H1 (cell line): ENCODE measurements around the gene SLC66A1. TPM values are rescaled to one million over a fixed set of nuclear protein-coding genes. Genes with fewer than 3 reads are reported as not detected.

ENCODE experiments used
- CTCF ChIA-PET: fragments of 300-600 bp; sonication (Branson Sonifier 250); formaldehyde crosslinking; loops from one replicate; lab custom pipeline; 2021; ENCODE audit not compliant: partially characterized antibody; lab: Charles Lee
- POLR2A ChIA-PET: fragments of 300-600 bp; sonication (Branson Sonifier 250); formaldehyde crosslinking; loops from one replicate; lab custom pipeline; 2021; ENCODE audit warnings: inconsistent platforms; ENCODE audit not compliant: partially characterized antibody; lab: Charles Lee
- DNase-seq, 2 experiments: peaks; one replicate each; pipeline versions ENCODE4 v3.0.0 to v3.0.0-alpha.2; 2010 to 2022; ENCODE audit warnings: low spot score in 2 of 2, low read depth in 1 of 2, mixed read lengths in 1 of 2
- FAIRE-seq: peaks from 2 replicates; lab custom pipeline; 2011; peaks lifted over from hg19 to GRCh38; lab: Jason Lieb, UNC
- H2AFZ ChIP-seq: 2 replicates; pipeline ENCODE4 v1.8.1; 2012; ENCODE audit warnings: low read length, inconsistent platforms
- H2AK5ac ChIP-seq: 2 replicates; pipeline ENCODE4 v1.6.1; 2013; ENCODE audit warnings: low read depth, low read length
- H2BK120ac ChIP-seq: replicated peaks from 2 replicates; pipeline ENCODE3; 2013; ENCODE audit warnings: low read depth, low read length, inconsistent platforms
- H2BK12ac ChIP-seq: 2 replicates; pipeline ENCODE4 v1.6.1; 2013; ENCODE audit warnings: low read depth, low read length
- H2BK15ac ChIP-seq: 2 replicates; pipeline ENCODE4 v1.6.1; 2013; ENCODE audit warnings: low read length
- H2BK20ac ChIP-seq: 2 replicates; pipeline ENCODE4 v1.6.1; 2013; ENCODE audit warnings: low read length
- H2BK5ac ChIP-seq: 2 replicates; pipeline ENCODE4 v1.6.1; 2013; ENCODE audit warnings: low read depth, low read length
- H3K14ac ChIP-seq: 2 replicates; pipeline ENCODE4 v1.6.1; 2013; ENCODE audit warnings: inconsistent platforms; ENCODE audit not compliant: insufficient read length
- H3K18ac ChIP-seq: 2 replicates; pipeline ENCODE4 v1.6.1; 2013; ENCODE audit warnings: low read length; ENCODE audit errors: extremely low read depth
- H3K23ac ChIP-seq: 2 replicates; pipeline ENCODE4 v1.6.1; 2013; ENCODE audit warnings: inconsistent platforms; ENCODE audit not compliant: insufficient read length
- H3K23me2 ChIP-seq: 2 replicates; pipeline ENCODE4 v1.6.1; 2013; ENCODE audit warnings: low read depth, low read length
- H3K27ac ChIP-seq: 2 replicates; pipeline ENCODE4 v1.6.1; 2011; ENCODE audit warnings: low read depth, low read length, inconsistent platforms
- H3K27me3 ChIP-seq, 4 experiments: replicated peaks in 1 of 4; 1 replicate in 1 of 4; 2 replicates in 3 of 4; pipeline versions ENCODE4 v1.6.1 to v1.8.1; 2011 to 2013; ENCODE audit warnings: low read length in 3 of 4, mild to moderate bottlenecking in 3 of 4, inconsistent platforms in 2 of 4, mixed read lengths in 2 of 4, moderate library complexity in 1 of 4; ENCODE audit not compliant: control insufficient read depth in 3 of 4, insufficient read depth in 3 of 4; ENCODE audit errors: extremely low read depth in 1 of 4
- H3K36me3 ChIP-seq, 4 experiments: 2 replicates each; pipeline versions ENCODE4 v1.6.1 to v1.8.1; 2011 to 2013; ENCODE audit warnings: mild to moderate bottlenecking in 4 of 4, low read length in 3 of 4, moderate library complexity in 2 of 4, control low read depth in 1 of 4, inconsistent platforms in 1 of 4; ENCODE audit not compliant: insufficient read depth in 4 of 4, control insufficient read depth in 2 of 4
- H3K4ac ChIP-seq: replicated peaks from 2 replicates; pipeline ENCODE3; 2013; ENCODE audit warnings: low read length, low read depth, mixed read lengths, inconsistent platforms; ENCODE audit not compliant: insufficient read length
- H3K4me1 ChIP-seq, 4 experiments: replicated peaks in 1 of 4; 1 replicate in 1 of 4; 2 replicates in 3 of 4; pipeline versions ENCODE4 v1.6.1 to v1.8.1; 2011 to 2013; ENCODE audit warnings: low read length in 3 of 4, inconsistent platforms in 2 of 4, mixed read lengths in 1 of 4; ENCODE audit not compliant: insufficient read depth in 4 of 4, control insufficient read depth in 3 of 4
- H3K4me2 ChIP-seq, 2 experiments: 2 replicates each; pipeline versions ENCODE4 v1.6.1 to v1.8.1; 2011 to 2013; ENCODE audit warnings: low read depth in 2 of 2, low read length in 2 of 2, control low read depth in 1 of 2, inconsistent platforms in 1 of 2, mild to moderate bottlenecking in 1 of 2; ENCODE audit not compliant: insufficient read depth in 1 of 2
- H3K4me3 ChIP-seq, 4 experiments: fragments of 200-600, 300-600 bp in 1 of 4; sonication (generic), shearing (Covaris generic), sonication (Bioruptor Twin) in 1 of 4; 2 replicates each; pipeline versions ENCODE4 v1.5.1 to v1.8.1; 2011 to 2016; ENCODE audit warnings: low read length in 4 of 4, low read depth in 3 of 4, control low read depth in 2 of 4, inconsistent platforms in 2 of 4, mild to moderate bottlenecking in 2 of 4, mixed read lengths in 1 of 4, moderate library complexity in 1 of 4; ENCODE audit not compliant: insufficient read depth in 2 of 4; ENCODE audit errors: extremely low read depth in 1 of 4
- H3K56ac ChIP-seq: replicated peaks from 2 replicates; pipeline ENCODE3; 2013; ENCODE audit warnings: low read depth, mild to moderate bottlenecking, mixed read lengths, low read length, inconsistent platforms; ENCODE audit not compliant: insufficient read length
- H3K79me1 ChIP-seq: 2 replicates; pipeline ENCODE4 v1.6.1; 2013; ENCODE audit warnings: low read depth, low read length, control low read depth
- H3K79me2 ChIP-seq, 2 experiments: 2 replicates each; pipeline versions ENCODE4 v1.6.1 to v1.8.1; 2012 to 2013; ENCODE audit warnings: low read length in 2 of 2, mild to moderate bottlenecking in 2 of 2, inconsistent platforms in 1 of 2; ENCODE audit not compliant: insufficient read depth in 2 of 2, control insufficient read depth in 1 of 2
- H3K9ac ChIP-seq, 4 experiments: replicated peaks in 1 of 4; 1 replicate in 1 of 4; 2 replicates in 3 of 4; pipeline versions ENCODE4 v1.6.1 to v1.8.1; 2011 to 2013; ENCODE audit warnings: low read depth in 3 of 4, low read length in 3 of 4, control low read depth in 2 of 4, mild to moderate bottlenecking in 2 of 4, moderate library complexity in 2 of 4, inconsistent platforms in 1 of 4; ENCODE audit errors: extremely low read depth in 1 of 4
- H3K9me3 ChIP-seq, 2 experiments: 2 replicates each; pipeline versions ENCODE4 v1.6.1 to v1.8.1; 2012 to 2013; ENCODE audit warnings: mild to moderate bottlenecking in 2 of 2, moderate library complexity in 2 of 2, control low read depth in 1 of 2, inconsistent platforms in 1 of 2, low read depth in 1 of 2, low read length in 1 of 2, mixed read lengths in 1 of 2; ENCODE audit not compliant: insufficient read depth in 2 of 2
- H4K20me1 ChIP-seq, 2 experiments: replicated peaks in 1 of 2; 2 replicates each; pipeline versions ENCODE3 to v1.8.1; 2011 to 2013; ENCODE audit warnings: inconsistent platforms in 2 of 2, low read length in 2 of 2, mild to moderate bottlenecking in 1 of 2; ENCODE audit not compliant: insufficient read depth in 2 of 2, control insufficient read depth in 1 of 2
- H4K5ac ChIP-seq: 2 replicates; pipeline ENCODE4 v1.6.1; 2013; ENCODE audit warnings: low read length, low read depth, mixed read lengths, inconsistent platforms; ENCODE audit not compliant: insufficient read length
- H4K8ac ChIP-seq: 2 replicates; pipeline ENCODE4 v1.8.0; 2013; ENCODE audit warnings: mild to moderate bottlenecking, moderate library complexity, low read length, inconsistent platforms; ENCODE audit not compliant: insufficient read depth; ENCODE audit errors: extremely low read depth
- H4K91ac ChIP-seq: replicated peaks from 2 replicates; pipeline ENCODE3; 2013; ENCODE audit warnings: low read length, mixed read lengths, inconsistent platforms; ENCODE audit not compliant: insufficient read length
- CBX8 ChIP-seq: fragments of 300-800, 300-1000 bp; sonication (generic); IDR thresholded peaks from 2 replicates; pipeline ENCODE4 v1.7.1; 2016; ENCODE audit warnings: low read depth, low read length, borderline replicate concordance
- RFX5 ChIP-seq: IDR thresholded peaks from 2 replicates; pipeline ENCODE4 v1.6.1; 2011; ENCODE audit warnings: low read depth, low read length, improper control_type of control experiment, borderline replicate concordance
- SUZ12 ChIP-seq: fragments of 200-600 bp; sonication (generic); IDR thresholded peaks from 2 replicates; pipeline ENCODE4 v1.6.1; 2012; ENCODE audit warnings: mild to moderate bottlenecking, inconsistent platforms, low read length, moderate library complexity, mixed read lengths
- WGBS, 2 experiments: shearing (Covaris generic) in 1 of 2; methylation state at CpG; one replicate each; pipeline versions ENCODE4 v1.1.6 to v1.1.7; 2013 to 2015; ENCODE audit warnings: low lambda C conversion rate in 2 of 2, mixed read lengths in 2 of 2, inconsistent platforms in 1 of 2, low coverage in 1 of 2, missing lambda C conversion rate in 1 of 2; ENCODE audit not compliant: insufficient replicate concordance in 2 of 2, insufficient coverage in 1 of 2, insufficient read length in 1 of 2; ENCODE audit errors: extremely low coverage in 1 of 2, missing lambda C conversion rate in 1 of 2; 5-methylcytosine and 5-hydroxymethylcytosine counted together
- polyA plus RNA-seq, 7 experiments: library from polyadenylated mRNA; depleted of rRNA in 3 of 7; stranded (reverse) in 5 of 7; unstranded in 2 of 7; fragments of >200 nt in 5 of 7; fragments of 200-250 nt in 2 of 7; gene quantifications; 1 replicate in 5 of 7; 2 replicates in 1 of 7; 4 replicates in 1 of 7; pipeline versions ENCODE4 v1.2.1 to v1.2.3, GENCODE V29; 2011 to 2013; ENCODE audit warnings: missing spikeins in 2 of 7, mixed read lengths in 2 of 7
- total RNA-seq: library from RNA; stranded (reverse); fragmentation: NEBNext Ultra II Directional; extraction: Animal tissue kit (Norgen Biotek cat#: 25700); gene quantifications from 2 replicates; pipeline ENCODE4 v1.2.1, GENCODE V29; 2021

The SLC66A1 gene
- total and polyA plus RNA-seq, 2 of the 8 experiments (the other 6 are each of a cell fraction or from before 2014, with no cell fraction given), result 16.8 to 27.9 TPM

DNA sequence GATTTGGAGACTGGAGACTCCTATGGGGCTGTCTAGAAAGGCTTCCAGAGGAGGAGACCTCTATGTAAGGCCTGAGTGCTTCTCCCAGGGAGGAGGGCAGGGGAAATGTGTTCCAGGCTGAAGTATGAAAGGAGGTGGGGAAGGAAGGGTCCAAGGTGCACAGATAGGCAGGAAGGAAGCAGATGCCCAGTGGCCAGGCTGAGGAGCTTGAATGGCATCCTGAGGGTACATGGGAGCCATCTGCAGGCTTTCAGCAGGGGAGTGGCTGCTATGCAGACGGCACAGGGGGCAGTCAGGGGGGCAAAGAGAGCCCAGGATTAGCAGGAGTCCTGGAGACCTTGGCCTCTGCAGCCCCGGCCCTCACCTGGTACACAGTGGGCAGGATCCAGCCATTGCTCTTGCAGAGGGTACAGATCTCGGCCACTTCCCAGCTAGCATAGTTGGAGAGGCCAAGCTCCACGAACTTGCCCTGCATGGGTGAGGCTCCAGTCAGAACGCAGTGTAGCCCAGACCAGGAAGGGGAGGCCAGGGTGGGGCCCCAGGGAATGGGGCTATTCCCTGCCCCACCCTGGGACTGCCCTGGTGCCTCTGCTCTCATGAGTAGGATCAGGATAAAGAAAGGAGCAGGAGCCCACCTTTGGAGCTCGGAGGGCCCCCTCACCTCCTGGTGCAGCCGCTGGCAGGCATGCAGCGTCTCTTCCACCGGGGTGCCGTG, 4.2 kb upstream of the SLC66A1 start:
- Histone ChIP-seq H3K23me2 (peaks cover 10% of the 10 kb centered on the region; the same call in 1 of the 2 replicates), H3K36me3 (peaks cover 5 to 30% (median 18%) of the 10 kb centered on the region in 4 experiments; a peak in 7 of 8 replicates), H3K9ac (no peak overlapping the region), H3K14ac (no peak overlapping the region), H2BK5ac (no peak overlapping the region), H4K20me1 (peaks cover 5 to 6% of the 10 kb centered on the region in 2 experiments), H3K79me2 (no peaks in the 10 kb centered on the region; a peak in 1 of 4 replicates), H3K4ac (no peak overlapping the region), H2BK12ac (no peak overlapping the region), H3K18ac (no peak overlapping the region), H4K91ac (no peak overlapping the region), H3K79me1 (peaks cover 2% of the 10 kb centered on the region; the same call in 1 of the 2 replicates), H2BK120ac (no peak overlapping the region), H3K27ac (no peak overlapping the region), H3K9me3 (no peaks in the 10 kb centered on the region), H4K8ac (no peak overlapping the region), H3K4me2 (no peak overlapping the region), H2BK15ac (no peak overlapping the region), H3K27me3 (peaks cover 0 to 4% (median 1%) of the 10 kb centered on the region in 4 experiments; a peak in 1 of 7 replicates), H2BK20ac (no peak overlapping the region), H4K5ac (no peak overlapping the region), H3K4me3 (no peak overlapping the region), H2AFZ (no peak overlapping the region), H3K56ac (no peak overlapping the region), H3K23ac (no peak overlapping the region), H2AK5ac (no peak overlapping the region), H3K4me1 (peaks cover 0 to 12% (median 6%) of the 10 kb centered on the region in 4 experiments; a peak in 6 of 7 replicates)
- DNase-seq (no peak), FAIRE-seq (no peak)
- 90% methylated on average over 10 of the region's 10 CpGs; no CpG with 5 or more reads in 1 of the 2 experiments for WGBS, 2 experiments
- ChIA-PET CTCF (interaction anchor here (1.3 kb wide), 1 partner anchor 34 kb away, joined by 3 read pairs; no protein-coding TSS in a partner anchor), POLR2A (no interaction called here)
- TF ChIP-seq CBX8 (no peak), RFX5 (no peak), SUZ12 (no peak)
